Chondrocyte (in vitro differentiated cells): ENCODE data around the gene IL32. TPM values are rescaled to one million over a fixed set of nuclear protein-coding genes. Genes with fewer than 3 reads are reported as not detected.
"Not testable (repeated sequence)": the region's sequence is repeated elsewhere in the genome, so short reads cannot be mapped to it uniquely, and the experiment has no call there.

Experiments used
- DNase-seq: peaks from one replicate; pipeline ENCODE4 v3.0.0; 2021; ENCODE audit warnings: mixed read lengths, low spot score
- H3K27ac Mint-ChIP-seq: one replicate; pipeline ENCODE4 v1.8.0; 2021; ENCODE audit warnings: mild to moderate bottlenecking, moderate library complexity, mixed read lengths; ENCODE audit not compliant: unreplicated experiment
- H3K27me3 Mint-ChIP-seq: 2 replicates; pipeline ENCODE4 v1.8.0; 2021; ENCODE audit warnings: low read depth, mixed read lengths
- H3K36me3 Mint-ChIP-seq: 2 replicates; pipeline ENCODE4 v1.8.0; 2021; ENCODE audit warnings: low read depth, mixed read lengths
- H3K4me1 Mint-ChIP-seq: 2 replicates; pipeline ENCODE4 v1.8.0; 2021; ENCODE audit warnings: low read depth, mild to moderate bottlenecking, mixed read lengths
- H3K4me3 Mint-ChIP-seq: one replicate; pipeline ENCODE4 v1.8.0; 2021; ENCODE audit warnings: mild to moderate bottlenecking, moderate library complexity, mixed read lengths; ENCODE audit not compliant: unreplicated experiment
- H3K9me3 Mint-ChIP-seq: 2 replicates; pipeline ENCODE4 v1.8.0; 2021; ENCODE audit warnings: low read depth, mixed read lengths
- CTCF ChIP-seq: fragments of 200-600 bp; sonication (generic); IDR thresholded peaks from 2 replicates; pipeline ENCODE4 v1.5.0; 2021; ENCODE audit warnings: antibody characterized with exemption, mild to moderate bottlenecking, moderate library complexity
- total RNA-seq: library from RNA; stranded (reverse); gene quantifications from 3 replicates; pipeline ENCODE4 v1.2.1, GENCODE V29; 2021

Gene IL32
- total RNA-seq, 1 donor from 2014 or later = 17.8 TPM

DNA sequence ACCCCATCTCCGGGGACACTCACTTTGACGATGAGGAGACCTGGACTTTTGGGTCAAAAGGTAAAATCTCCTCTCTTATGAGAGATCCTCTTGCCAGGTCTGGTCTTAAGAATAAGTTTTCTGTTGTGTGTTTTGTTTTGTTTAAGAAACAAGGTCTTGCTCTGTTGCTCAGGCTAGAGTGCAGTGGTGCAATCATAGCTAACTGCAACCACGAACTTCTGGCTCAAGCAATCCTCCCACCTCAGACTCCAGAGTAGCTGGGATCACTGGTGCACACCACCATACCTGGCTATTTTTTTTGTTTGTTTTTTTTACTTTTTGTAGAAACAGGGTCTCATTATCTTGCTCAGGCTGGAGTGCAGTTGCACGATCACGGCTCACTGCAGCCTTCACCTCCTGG is 15.0 kb upstream of the IL32 start:
- Mint-ChIP-seq H3K9me3 (no peaks in the 10 kb centered on the region), H3K27ac (no peak overlapping the region), H3K36me3 (peaks cover 9% of the 10 kb centered on the region), H3K4me3 (no peak overlapping the region), H3K4me1 (peaks cover 3% of the 10 kb centered on the region), H3K27me3 (peaks cover 27% of the 10 kb centered on the region)
- no peak for DNase-seq
- no peak for TF ChIP-seq CTCF

DNA sequence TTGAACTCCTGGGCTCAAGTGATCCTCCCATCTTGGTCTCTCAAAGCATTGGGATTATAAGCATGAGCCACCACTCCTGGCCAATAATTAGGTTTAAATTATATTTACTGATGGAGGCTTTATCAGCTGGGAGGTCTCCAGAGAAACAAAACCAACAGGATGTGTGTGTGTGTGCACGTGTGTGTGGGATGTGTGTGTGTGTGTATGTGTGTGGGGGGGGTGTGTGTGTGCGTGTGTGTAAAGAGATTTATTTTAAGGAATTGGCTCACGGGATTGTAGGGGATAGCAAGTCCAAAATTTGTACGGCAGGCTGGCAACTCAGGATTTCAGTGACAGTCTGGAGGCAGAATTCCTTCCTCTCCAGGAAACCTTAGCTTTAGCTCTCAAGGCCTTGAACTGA is 14.4 kb upstream of the IL32 start:
- no peak for TF ChIP-seq CTCF
- H3K4me1 Mint-ChIP-seq = peaks cover 3% of the 10 kb centered on the region

GRCh38 chr16:3051494-3051893 is 13.9 kb upstream of the IL32 start:
- Mint-ChIP-seq H3K4me1 (peaks cover 3% of the 10 kb centered on the region), H3K4me3 (no peak overlapping the region), H3K9me3 (no peaks in the 10 kb centered on the region), H3K36me3 (peaks cover 9% of the 10 kb centered on the region), H3K27me3 (peaks cover 26% of the 10 kb centered on the region), H3K27ac (no peak overlapping the region)
- DNase-seq = no peak
- no peak for TF ChIP-seq CTCF

More for the DNA sequence above, 14.4 kb upstream of the IL32 start:
- Mint-ChIP-seq H3K27me3 (peaks cover 26% of the 10 kb centered on the region), H3K36me3 (peaks cover 9% of the 10 kb centered on the region), H3K4me3 (no peak overlapping the region), H3K9me3 (no peaks in the 10 kb centered on the region), H3K27ac (no peak overlapping the region)
- DNase-seq = no peak

- not testable (repeated sequence) for H3K9me3 Mint-ChIP-seq, H3K27ac Mint-ChIP-seq, DNase-seq, H3K4me3 Mint-ChIP-seq, H3K36me3 Mint-ChIP-seq, H3K4me1 Mint-ChIP-seq
- H3K27me3 Mint-ChIP-seq = peaks cover 22% of the 10 kb centered on the region
Measured at GRCh38 chr16:3052571-3053329, 12.7 kb upstream of the IL32 start.

DNA sequence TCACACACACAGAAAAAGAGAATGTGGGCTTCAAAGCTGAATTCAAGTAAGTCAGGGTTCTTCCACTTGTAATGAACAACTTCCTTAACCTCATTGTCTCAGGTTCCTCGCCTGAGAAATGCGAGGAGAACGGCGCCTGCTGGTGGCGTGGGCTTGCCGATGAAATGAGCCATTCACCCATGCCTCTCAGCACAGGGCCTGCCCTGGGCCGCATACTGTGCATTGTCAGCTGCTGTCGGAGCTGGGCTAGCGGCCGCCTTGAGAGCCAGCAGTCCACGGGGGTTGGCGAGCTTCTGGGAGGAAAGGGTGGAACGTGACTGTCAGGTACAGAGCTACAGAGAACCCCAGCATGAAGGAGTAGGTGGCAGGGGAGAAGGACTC is 12.1 kb upstream of the IL32 start:
- H3K27me3 Mint-ChIP-seq = peaks cover 17% of the 10 kb centered on the region
- not testable (repeated sequence) for H3K36me3 Mint-ChIP-seq, H3K4me3 Mint-ChIP-seq, H3K4me1 Mint-ChIP-seq, DNase-seq, H3K27ac Mint-ChIP-seq, H3K9me3 Mint-ChIP-seq

GRCh38 chr16:3054965-3055733 is 10.3 kb upstream of the IL32 start:
- DNase-seq = no peak
- Mint-ChIP-seq H3K27me3 (peaks cover 10% of the 10 kb centered on the region), H3K4me1 (peaks cover 11% of the 10 kb centered on the region), H3K4me3 (no peak overlapping the region), H3K36me3 (peaks cover 9% of the 10 kb centered on the region), H3K9me3 (no peaks in the 10 kb centered on the region), H3K27ac (no peak overlapping the region)
- no peak for TF ChIP-seq CTCF

DNA sequence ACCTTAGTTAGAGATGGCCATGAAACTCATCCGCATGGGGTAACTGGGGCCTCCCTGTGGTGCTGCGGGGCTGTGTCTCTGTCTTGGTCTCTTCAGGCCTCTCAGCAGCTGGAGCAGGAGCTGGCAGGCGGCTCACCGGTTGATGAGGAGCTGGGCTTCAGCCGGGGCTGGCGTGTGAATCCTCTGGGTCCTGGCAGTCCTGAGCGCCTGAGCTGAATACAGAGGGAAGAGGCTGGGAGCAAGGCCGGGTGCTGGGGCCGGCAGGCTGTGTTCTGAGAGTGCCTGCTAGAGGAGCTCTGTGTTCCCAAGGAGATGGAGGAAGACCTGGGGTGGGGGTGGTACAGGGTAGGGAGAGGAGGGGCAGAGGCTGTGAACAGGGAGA is 9.7 kb upstream of the IL32 start:
- H3K9me3 Mint-ChIP-seq, H3K36me3 Mint-ChIP-seq, H3K27me3 Mint-ChIP-seq, H3K27ac Mint-ChIP-seq, H3K4me3 Mint-ChIP-seq, DNase-seq: not testable (repeated sequence)
- H3K4me1 Mint-ChIP-seq = peaks cover 14% of the 10 kb centered on the region
